ENCODE results near the gene WDR37.

The WDR37 gene

DNA sequence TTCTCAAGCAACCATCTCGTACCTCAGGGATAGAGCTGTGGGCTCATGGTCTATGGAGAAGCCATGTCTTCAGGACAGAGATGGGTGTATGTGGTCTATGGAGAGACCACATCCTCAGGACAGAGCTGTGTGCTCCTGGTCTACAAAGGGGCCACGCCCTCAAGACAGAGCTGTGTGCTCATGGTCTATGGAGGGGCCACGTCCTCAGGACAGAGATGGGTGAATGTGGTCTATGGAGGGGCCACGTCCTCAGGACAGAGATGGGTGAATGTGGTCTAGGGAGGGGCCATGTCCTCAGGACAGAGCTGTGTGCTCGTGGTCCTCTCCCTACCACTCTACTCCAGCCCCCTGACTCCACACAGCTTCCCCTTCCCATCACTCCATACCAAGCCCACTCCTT is 117.8 kb downstream of the WDR37 start:
- TF ChIP-seq TCF12 (IDR thresholded peaks at IDR 0.05; ENCODE audit: low read depth) = no peak
- no peak for TF ChIP-seq TAF1 (IDR thresholded peaks at IDR 0.05; ENCODE audit: low read depth)
- TF ChIP-seq NFIC (IDR thresholded peaks at IDR 0.05) = no peak
- TF ChIP-seq FOXM1 (IDR thresholded peaks at IDR 0.05; ENCODE audit: borderline replicate concordance, low read depth) = no peak
- TF ChIP-seq, protein P1, sequence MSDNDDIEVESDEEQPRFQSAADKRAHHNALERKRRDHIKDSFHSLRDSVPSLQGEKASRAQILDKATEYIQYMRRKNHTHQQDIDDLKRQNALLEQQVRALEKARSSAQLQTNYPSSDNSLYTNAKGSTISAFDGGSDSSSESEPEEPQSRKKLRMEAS (IDR thresholded peaks at IDR 0.05) = no peak
- TF ChIP-seq TEAD4 (IDR thresholded peaks at IDR 0.05) = no peak
- TF ChIP-seq EGR1 (IDR thresholded peaks at IDR 0.05) = no peak
- no peak for TF ChIP-seq CEBPB (IDR thresholded peaks at IDR 0.05)
- TF ChIP-seq RAD21 (IDR thresholded peaks at IDR 0.05; ENCODE audit: low read depth) = no peak
- TF ChIP-seq CREB1 (IDR thresholded peaks at IDR 0.05; ENCODE audit: low read depth) = no peak
- TF ChIP-seq, protein P2, sequence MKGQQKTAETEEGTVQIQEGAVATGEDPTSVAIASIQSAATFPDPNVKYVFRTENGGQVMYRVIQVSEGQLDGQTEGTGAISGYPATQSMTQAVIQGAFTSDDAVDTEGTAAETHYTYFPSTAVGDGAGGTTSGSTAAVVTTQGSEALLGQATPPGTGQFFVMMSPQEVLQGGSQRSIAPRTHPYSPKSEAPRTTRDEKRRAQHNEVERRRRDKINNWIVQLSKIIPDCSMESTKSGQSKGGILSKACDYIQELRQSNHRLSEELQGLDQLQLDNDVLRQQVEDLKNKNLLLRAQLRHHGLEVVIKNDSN (IDR thresholded peaks at IDR 0.05) = no peak
- TF ChIP-seq, protein P3, sequence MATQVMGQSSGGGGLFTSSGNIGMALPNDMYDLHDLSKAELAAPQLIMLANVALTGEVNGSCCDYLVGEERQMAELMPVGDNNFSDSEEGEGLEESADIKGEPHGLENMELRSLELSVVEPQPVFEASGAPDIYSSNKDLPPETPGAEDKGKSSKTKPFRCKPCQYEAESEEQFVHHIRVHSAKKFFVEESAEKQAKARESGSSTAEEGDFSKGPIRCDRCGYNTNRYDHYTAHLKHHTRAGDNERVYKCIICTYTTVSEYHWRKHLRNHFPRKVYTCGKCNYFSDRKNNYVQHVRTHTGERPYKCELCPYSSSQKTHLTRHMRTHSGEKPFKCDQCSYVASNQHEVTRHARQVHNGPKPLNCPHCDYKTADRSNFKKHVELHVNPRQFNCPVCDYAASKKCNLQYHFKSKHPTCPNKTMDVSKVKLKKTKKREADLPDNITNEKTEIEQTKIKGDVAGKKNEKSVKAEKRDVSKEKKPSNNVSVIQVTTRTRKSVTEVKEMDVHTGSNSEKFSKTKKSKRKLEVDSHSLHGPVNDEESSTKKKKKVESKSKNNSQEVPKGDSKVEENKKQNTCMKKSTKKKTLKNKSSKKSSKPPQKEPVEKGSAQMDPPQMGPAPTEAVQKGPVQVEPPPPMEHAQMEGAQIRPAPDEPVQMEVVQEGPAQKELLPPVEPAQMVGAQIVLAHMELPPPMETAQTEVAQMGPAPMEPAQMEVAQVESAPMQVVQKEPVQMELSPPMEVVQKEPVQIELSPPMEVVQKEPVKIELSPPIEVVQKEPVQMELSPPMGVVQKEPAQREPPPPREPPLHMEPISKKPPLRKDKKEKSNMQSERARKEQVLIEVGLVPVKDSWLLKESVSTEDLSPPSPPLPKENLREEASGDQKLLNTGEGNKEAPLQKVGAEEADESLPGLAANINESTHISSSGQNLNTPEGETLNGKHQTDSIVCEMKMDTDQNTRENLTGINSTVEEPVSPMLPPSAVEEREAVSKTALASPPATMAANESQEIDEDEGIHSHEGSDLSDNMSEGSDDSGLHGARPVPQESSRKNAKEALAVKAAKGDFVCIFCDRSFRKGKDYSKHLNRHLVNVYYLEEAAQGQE (IDR thresholded peaks at IDR 0.05; ENCODE audit: low read depth) = no peak

DNA sequence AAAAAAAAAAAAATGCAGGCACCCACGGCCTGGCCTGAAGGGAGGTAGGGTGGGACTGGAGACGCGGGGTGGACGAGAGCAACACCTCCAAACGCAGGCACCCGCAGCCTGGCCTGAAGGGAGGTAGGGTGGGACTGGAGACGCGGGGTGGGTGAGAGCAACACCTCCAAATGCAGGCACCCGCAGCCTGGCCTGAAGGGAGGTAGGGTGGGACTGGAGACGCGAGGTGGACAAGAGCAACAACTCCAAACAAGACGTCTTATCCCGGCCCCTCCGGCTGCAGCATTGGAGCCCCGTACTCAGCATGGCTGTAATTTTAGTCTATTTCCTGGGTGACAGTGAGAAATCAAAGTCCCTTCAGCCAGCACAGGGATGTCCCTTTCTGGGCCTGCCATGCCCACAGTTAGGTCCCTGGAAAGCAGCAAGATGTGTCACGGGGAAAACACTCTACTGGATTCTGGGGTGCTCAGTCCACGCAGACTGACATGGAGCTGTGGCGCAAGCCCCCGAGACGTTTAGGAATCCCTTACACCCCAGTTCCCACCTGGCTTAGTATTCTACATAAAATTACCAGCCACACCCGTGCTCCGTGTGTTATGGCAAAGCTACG is 119.9 kb downstream of the WDR37 start:
- TF ChIP-seq RAD21 (IDR thresholded peaks at IDR 0.05; ENCODE audit: low read depth) (no peak), EGR1 (IDR thresholded peaks at IDR 0.05) (no peak), TEAD4 (IDR thresholded peaks at IDR 0.05) (no peak), TAF1 (IDR thresholded peaks at IDR 0.05; ENCODE audit: low read depth) (no peak), TCF12 (IDR thresholded peaks at IDR 0.05; ENCODE audit: low read depth) (no peak), ZBTB7A (IDR thresholded peaks at IDR 0.05; ENCODE audit: low read depth) (no peak), YY1 (IDR thresholded peaks at IDR 0.05; ENCODE audit: low read depth) (no peak), CREB1 (IDR thresholded peaks at IDR 0.05; ENCODE audit: low read depth) (no peak), EP300 (IDR thresholded peaks at IDR 0.05; ENCODE audit: borderline replicate concordance) (no peak), CEBPB (IDR thresholded peaks at IDR 0.05) (no peak), FOXM1 (IDR thresholded peaks at IDR 0.05; ENCODE audit: borderline replicate concordance, low read depth) (no peak), NFIC (IDR thresholded peaks at IDR 0.05) (no peak)
- TF ChIP-seq, protein P1 (IDR thresholded peaks at IDR 0.05) = no peak
- TF ChIP-seq, protein P2 (IDR thresholded peaks at IDR 0.05) = no peak
- TF ChIP-seq, protein P3 (IDR thresholded peaks at IDR 0.05; ENCODE audit: low read depth) = no peak

DNA sequence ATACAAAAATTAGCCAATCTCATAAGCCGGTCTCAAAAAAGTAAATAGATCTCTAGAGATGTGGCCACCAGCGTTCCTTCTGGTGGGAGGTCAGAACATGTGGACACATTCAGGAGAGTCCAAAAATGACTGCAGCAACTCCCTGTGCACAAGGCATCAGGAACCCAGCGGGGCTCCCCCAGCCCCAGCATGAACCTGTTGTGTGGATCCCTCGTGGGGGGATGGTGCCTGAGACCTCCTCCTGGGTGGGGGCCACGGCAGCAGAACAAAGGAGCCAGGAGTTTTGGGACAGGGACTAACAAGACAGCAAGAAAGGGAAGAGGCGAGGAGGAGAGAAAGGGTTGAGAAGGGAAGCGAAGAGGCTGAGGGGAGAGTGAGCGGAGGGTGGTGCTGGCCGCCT is 121.8 kb downstream of the WDR37 start:
- TF ChIP-seq FOXM1 (IDR thresholded peaks at IDR 0.05; ENCODE audit: borderline replicate concordance, low read depth) (no peak), ZBTB7A (IDR thresholded peaks at IDR 0.05; ENCODE audit: low read depth) (no peak), YY1 (IDR thresholded peaks at IDR 0.05; ENCODE audit: low read depth) (no peak), CEBPB (IDR thresholded peaks at IDR 0.05) (no peak), RAD21 (IDR thresholded peaks at IDR 0.05; ENCODE audit: low read depth) (no peak), EGR1 (IDR thresholded peaks at IDR 0.05) (no peak), EP300 (IDR thresholded peaks at IDR 0.05; ENCODE audit: borderline replicate concordance) (no peak), TEAD4 (IDR thresholded peaks at IDR 0.05) (no peak)
- TF ChIP-seq, protein P1 (IDR thresholded peaks at IDR 0.05) = no peak

DNA sequence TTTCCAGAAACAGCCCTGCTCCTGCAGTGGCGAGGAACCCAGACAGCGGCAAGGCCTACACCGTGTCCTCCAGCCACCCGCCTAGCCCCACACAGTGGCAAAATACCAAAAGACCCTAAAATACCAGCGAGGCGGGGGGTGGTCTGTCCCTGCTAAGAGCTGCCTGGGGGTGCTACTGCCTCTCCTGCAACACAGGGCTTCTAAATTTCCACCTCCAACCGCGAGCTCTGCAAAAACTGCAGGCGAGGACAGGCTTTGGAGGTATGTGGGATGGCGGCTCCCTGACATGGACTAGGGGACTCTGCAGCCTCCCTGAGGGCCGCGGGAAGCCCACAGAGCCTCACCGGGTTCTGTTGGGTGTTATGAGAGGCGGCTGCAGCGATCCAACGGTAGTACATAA is 122.3 kb downstream of the WDR37 start:
- no peak for TF ChIP-seq TEAD4 (IDR thresholded peaks at IDR 0.05)

DNA sequence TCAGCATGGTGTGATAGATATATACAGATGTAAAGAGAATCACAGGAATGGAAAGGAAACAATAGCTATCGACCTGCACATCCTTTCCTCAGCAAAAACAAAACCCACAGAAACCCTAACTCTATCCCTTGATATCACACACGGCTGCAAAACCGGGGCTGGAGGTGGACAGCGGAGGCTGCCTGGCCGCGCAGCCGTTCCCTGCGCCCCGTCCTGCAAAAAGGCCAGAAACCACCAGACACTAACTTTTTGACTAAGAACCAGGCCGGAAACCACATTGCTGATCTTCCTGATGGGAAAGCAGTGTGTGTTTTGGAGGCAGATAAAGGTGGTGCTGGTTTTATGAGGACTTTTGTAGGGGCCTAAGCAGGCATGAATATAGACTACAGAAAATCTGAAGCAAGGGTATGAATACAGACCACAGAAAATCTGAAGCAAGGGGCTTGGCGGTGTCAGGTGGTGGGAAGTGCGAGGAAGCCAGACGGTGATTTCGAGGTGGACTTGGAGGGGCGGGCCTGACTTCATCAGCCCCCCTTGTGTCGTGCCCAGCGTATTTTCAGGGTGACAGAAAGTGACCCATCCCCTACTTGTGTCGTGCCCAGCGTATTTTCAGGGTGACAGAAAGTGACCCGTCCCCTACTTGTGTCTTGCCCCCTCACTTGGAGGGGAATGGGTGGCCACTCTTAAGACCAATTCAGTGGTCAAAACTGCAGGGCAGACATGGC is 123.3 kb downstream of the WDR37 start:
- TF ChIP-seq YY1 (IDR thresholded peaks at IDR 0.05; ENCODE audit: low read depth) (no peak), NFIC (IDR thresholded peaks at IDR 0.05) (no peak), EP300 (IDR thresholded peaks at IDR 0.05; ENCODE audit: borderline replicate concordance) (no peak), RAD21 (IDR thresholded peaks at IDR 0.05; ENCODE audit: low read depth) (no peak)

All from Ishikawa (cell line).